Endodermal cell (in vitro differentiated cells): ENCODE data around the gene POT1. TPM values are rescaled to one million over a fixed set of nuclear protein-coding genes. Genes with fewer than 3 reads are reported as not detected.

Source experiments
- DNase-seq: peaks from one replicate; pipeline ENCODE4 v3.0.0-alpha.2; 2017
- H3K27ac ChIP-seq: 2 replicates; pipeline ENCODE4 v1.5.1; 2013; ENCODE audit warnings: mild to moderate bottlenecking, low read depth, low read length, moderate library complexity
- H3K27me3 ChIP-seq: 2 replicates; pipeline ENCODE4 v1.6.1; 2013; ENCODE audit warnings: mild to moderate bottlenecking, low read length, moderate library complexity; ENCODE audit not compliant: insufficient read depth, control insufficient read depth, poor library complexity, severe bottlenecking
- H3K36me3 ChIP-seq: 2 replicates; pipeline ENCODE4 v1.7.0; 2013; ENCODE audit warnings: mild to moderate bottlenecking, low read length, moderate library complexity; ENCODE audit not compliant: control insufficient read depth, insufficient read depth
- H3K4me1 ChIP-seq: one replicate; pipeline ENCODE4 v1.7.0; 2013; ENCODE audit warnings: low read length; ENCODE audit not compliant: control insufficient read depth, insufficient read depth
- H3K4me3 ChIP-seq: 2 replicates; pipeline ENCODE4 v1.5.1; 2013; ENCODE audit warnings: mild to moderate bottlenecking, low read length, moderate library complexity
- H3K9ac ChIP-seq: 2 replicates; pipeline ENCODE4 v1.6.1; 2013; ENCODE audit warnings: mild to moderate bottlenecking, low read length, moderate library complexity; ENCODE audit not compliant: poor library complexity, severe bottlenecking; ENCODE audit errors: extremely low read depth
- H3K9me3 ChIP-seq: 2 replicates; pipeline ENCODE4 v1.6.1; 2013; ENCODE audit warnings: mild to moderate bottlenecking, low read length, moderate library complexity; ENCODE audit not compliant: control insufficient read depth
- H3K27ac Mint-ChIP-seq: 2 replicates; pipeline ENCODE4 v1.8.0; 2020; ENCODE audit warnings: mixed read lengths
- H3K27me3 Mint-ChIP-seq: 2 replicates; pipeline ENCODE4 v1.8.0; 2021; ENCODE audit warnings: mild to moderate bottlenecking, mixed read lengths; ENCODE audit not compliant: insufficient read depth
- H3K36me3 Mint-ChIP-seq: 2 replicates; pipeline ENCODE4 v1.8.0; 2020; ENCODE audit warnings: low read depth, mixed read lengths
- H3K4me1 Mint-ChIP-seq: 2 replicates; pipeline ENCODE4 v1.8.0; 2020; ENCODE audit warnings: mixed read lengths
- H3K4me3 Mint-ChIP-seq: 2 replicates; pipeline ENCODE4 v1.8.0; 2020; ENCODE audit warnings: mild to moderate bottlenecking, moderate library complexity, mixed read lengths
- H3K9me3 Mint-ChIP-seq: 2 replicates; pipeline ENCODE4 v1.8.0; 2020; ENCODE audit warnings: mild to moderate bottlenecking, mixed read lengths
- WGBS, 2 experiments: methylation state at CpG; one replicate each; pipeline versions ENCODE4 v1.1.5 to v1.1.7; 2013; ENCODE audit warnings: missing lambda C conversion rate in 2 of 2, mixed read lengths in 1 of 2; ENCODE audit not compliant: insufficient coverage in 1 of 2, insufficient read length in 1 of 2; 5-methylcytosine and 5-hydroxymethylcytosine counted together
- total RNA-seq, 2 donors: library from RNA; stranded (reverse); fragmentation: NEBNext Ultra II Directional in 1 of 2; extraction: Animal tissue kit (Norgen Biotek cat#: 25700) in 1 of 2; gene quantifications; 2 replicates in 1 of 2; 3 replicates in 1 of 2; pipeline ENCODE4 v1.2.1, GENCODE V29; 2021
- TF ChIP-seq, protein P1 (sequence below): fragments of 200-600 bp; sonication (generic); conservative IDR thresholded peaks from 2 replicates; pipeline ENCODE4 v1.5.0; 2021; ENCODE audit warnings: antibody characterized with exemption, mild to moderate bottlenecking

The POT1 gene
- total RNA-seq, 2 donors from 2014 or later, result 31.2 to 41.8 TPM

DNA sequence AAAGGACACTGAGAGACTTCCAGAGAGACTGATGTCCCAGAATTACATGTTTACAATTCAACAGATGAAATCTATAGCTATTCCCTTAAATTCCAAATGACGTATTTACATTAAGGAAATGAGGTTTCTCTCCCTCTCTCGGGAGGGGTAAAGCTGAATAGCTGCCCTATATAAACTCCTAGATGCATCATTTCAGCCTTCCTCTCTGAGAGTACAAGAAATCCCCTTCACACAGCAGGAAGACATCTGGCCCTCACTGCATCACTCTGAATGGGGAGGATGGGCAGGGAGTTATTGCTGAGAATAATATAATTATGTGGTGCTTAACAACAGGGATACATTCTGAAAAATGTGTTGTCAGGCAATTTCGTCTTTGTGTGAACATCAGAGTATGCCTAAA is 11.0 kb downstream of the POT1 start:
- peaks cover under 1% of the 10 kb centered on the region for H3K36me3 ChIP-seq
- no peak overlapping the region for H3K27ac ChIP-seq
- TF ChIP-seq, protein P1, sequence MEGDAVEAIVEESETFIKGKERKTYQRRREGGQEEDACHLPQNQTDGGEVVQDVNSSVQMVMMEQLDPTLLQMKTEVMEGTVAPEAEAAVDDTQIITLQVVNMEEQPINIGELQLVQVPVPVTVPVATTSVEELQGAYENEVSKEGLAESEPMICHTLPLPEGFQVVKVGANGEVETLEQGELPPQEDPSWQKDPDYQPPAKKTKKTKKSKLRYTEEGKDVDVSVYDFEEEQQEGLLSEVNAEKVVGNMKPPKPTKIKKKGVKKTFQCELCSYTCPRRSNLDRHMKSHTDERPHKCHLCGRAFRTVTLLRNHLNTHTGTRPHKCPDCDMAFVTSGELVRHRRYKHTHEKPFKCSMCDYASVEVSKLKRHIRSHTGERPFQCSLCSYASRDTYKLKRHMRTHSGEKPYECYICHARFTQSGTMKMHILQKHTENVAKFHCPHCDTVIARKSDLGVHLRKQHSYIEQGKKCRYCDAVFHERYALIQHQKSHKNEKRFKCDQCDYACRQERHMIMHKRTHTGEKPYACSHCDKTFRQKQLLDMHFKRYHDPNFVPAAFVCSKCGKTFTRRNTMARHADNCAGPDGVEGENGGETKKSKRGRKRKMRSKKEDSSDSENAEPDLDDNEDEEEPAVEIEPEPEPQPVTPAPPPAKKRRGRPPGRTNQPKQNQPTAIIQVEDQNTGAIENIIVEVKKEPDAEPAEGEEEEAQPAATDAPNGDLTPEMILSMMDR, result no peak
- H3K9me3 ChIP-seq, result no peaks in the 10 kb centered on the region
- Mint-ChIP-seq H3K27ac (no peak overlapping the region), H3K9me3 (no peaks in the 10 kb centered on the region), H3K4me3 (no peak overlapping the region), H3K36me3 (peaks cover 9% of the 10 kb centered on the region), H3K4me1 (peaks cover 3% of the 10 kb centered on the region), H3K27me3 (no peaks in the 10 kb centered on the region)
- no peak overlapping the region for H3K4me3 ChIP-seq
- no peak for DNase-seq
- WGBS, 2 experiments, result 97 to 100% methylated on average over 1 to 3 of the region's 3 CpGs
- no peak overlapping the region for H3K9ac ChIP-seq
- H3K27me3 ChIP-seq, result no peaks in the 10 kb centered on the region
- H3K4me1 ChIP-seq, result no peaks in the 10 kb centered on the region

DNA sequence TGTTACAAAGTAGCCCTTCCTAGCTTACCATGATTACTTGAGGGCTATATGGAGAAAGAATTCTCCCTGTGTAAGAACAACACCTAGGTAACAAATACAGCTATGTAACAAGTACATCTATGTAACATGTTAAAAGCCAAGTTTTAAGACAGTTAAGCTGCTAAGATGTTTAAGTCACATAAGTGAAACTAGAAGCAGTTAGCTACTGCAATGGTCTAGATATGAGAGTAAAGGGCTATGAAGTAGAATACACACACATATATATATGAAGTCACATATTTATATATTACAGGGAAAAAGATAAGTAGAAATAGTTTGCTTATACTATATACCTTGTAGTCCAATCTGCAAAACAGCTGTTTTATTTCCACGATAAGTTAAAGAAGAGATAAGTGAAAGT is 14.4 kb downstream of the POT1 start:
- DNase-seq, result no peak
- TF ChIP-seq, protein P1, result no peak
- WGBS, 2 experiments, result 80% methylated on average over 1 of the region's 1 CpG; no CpG with 5 or more reads in 1 of the 2 experiments
- H3K4me1 Mint-ChIP-seq, result peaks cover 28% of the 10 kb centered on the region
- no peaks in the 10 kb centered on the region for H3K27me3 ChIP-seq
- H3K36me3 Mint-ChIP-seq, result peaks cover 17% of the 10 kb centered on the region
- no peak overlapping the region for H3K4me3 Mint-ChIP-seq
- no peaks in the 10 kb centered on the region for H3K9me3 ChIP-seq
- H3K36me3 ChIP-seq, result peaks cover 5% of the 10 kb centered on the region
- no peaks in the 10 kb centered on the region for H3K27me3 Mint-ChIP-seq
- H3K9me3 Mint-ChIP-seq, result no peaks in the 10 kb centered on the region
- no peak overlapping the region for H3K27ac ChIP-seq
- peaks cover 9% of the 10 kb centered on the region for H3K4me1 ChIP-seq
- H3K9ac ChIP-seq, result no peak overlapping the region
- H3K27ac Mint-ChIP-seq, result no peak overlapping the region
- no peak overlapping the region for H3K4me3 ChIP-seq

DNA sequence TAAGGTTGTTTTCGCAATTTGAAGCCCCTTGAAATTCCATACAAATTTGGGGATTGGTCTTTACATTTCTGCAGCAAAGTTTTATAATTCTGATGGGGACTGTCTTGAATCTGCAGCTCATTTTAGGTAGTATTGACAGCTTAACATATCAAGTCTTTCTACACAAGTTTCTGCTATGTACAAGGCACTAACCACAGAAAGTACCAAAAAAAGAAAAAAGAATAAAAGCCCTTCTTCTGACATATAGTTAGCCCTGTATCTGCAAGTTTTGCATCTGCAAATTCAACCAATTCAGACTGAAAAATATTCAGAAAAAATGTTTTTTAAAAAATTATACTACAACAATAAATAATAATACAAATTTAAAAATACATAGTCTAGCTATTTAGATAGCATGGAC is 15.3 kb downstream of the POT1 start:
- Histone ChIP-seq H3K9me3 (no peaks in the 10 kb centered on the region), H3K4me3 (no peak overlapping the region), H3K4me1 (peaks cover 11% of the 10 kb centered on the region), H3K27ac (no peak overlapping the region), H3K9ac (no peak overlapping the region), H3K27me3 (no peaks in the 10 kb centered on the region), H3K36me3 (peaks cover 5% of the 10 kb centered on the region)
- TF ChIP-seq, protein P1, result no peak
- 89 to 90% methylated on average over 1 of the region's 1 CpG for WGBS, 2 experiments
- DNase-seq, result no peak
- peaks cover 30% of the 10 kb centered on the region for H3K4me1 Mint-ChIP-seq
- peaks cover 12% of the 10 kb centered on the region for H3K36me3 Mint-ChIP-seq
- H3K9me3 Mint-ChIP-seq, result no peaks in the 10 kb centered on the region
- H3K27me3 Mint-ChIP-seq, result no peaks in the 10 kb centered on the region
- no peak overlapping the region for H3K4me3 Mint-ChIP-seq
- H3K27ac Mint-ChIP-seq, result no peak overlapping the region
